Neural progenitor cell (in vitro differentiated cells): ENCODE results near the gene CRYBG3. TPM values are rescaled to one million over a fixed set of nuclear protein-coding genes. Genes with fewer than 3 reads are reported as not detected.

ENCODE experiments used
- DNase-seq: peaks from one replicate; pipeline ENCODE4 v3.0.0-alpha.2; 2016; ENCODE audit warnings: low spot score
- H2AFZ ChIP-seq: fragments of 200-600 bp; sonication (generic); replicated peaks from 2 replicates; pipeline ENCODE4 v1.6.1; 2016; ENCODE audit warnings: antibody characterized with exemption
- H3F3A ChIP-seq: fragments of 200-600 bp; sonication (generic); 2 replicates; pipeline ENCODE4 v1.6.1; 2016; ENCODE audit warnings: antibody characterized with exemption, low read depth
- H3K27ac ChIP-seq: fragments of 200-600 bp; sonication (generic); 2 replicates; pipeline ENCODE4 v1.5.1; 2016; ENCODE audit warnings: mild to moderate bottlenecking
- H3K27me3 ChIP-seq: fragments of 200-600 bp; sonication (generic); 2 replicates; pipeline ENCODE4 v1.6.1; 2016; ENCODE audit warnings: mild to moderate bottlenecking, moderate library complexity
- H3K36me3 ChIP-seq: fragments of 200-600 bp; sonication (generic); 2 replicates; pipeline ENCODE4 v1.5.1; 2016
- H3K4me1 ChIP-seq: fragments of 200-600 bp; sonication (generic); 2 replicates; pipeline ENCODE4 v1.6.1; 2016; ENCODE audit warnings: mixed run types
- H3K4me2 ChIP-seq: fragments of 200-600 bp; sonication (generic); 2 replicates; pipeline ENCODE4 v1.6.1; 2016
- H3K4me3 ChIP-seq: fragments of 200-600 bp; sonication (generic); 2 replicates; pipeline ENCODE4 v1.5.1; 2016
- H3K79me2 ChIP-seq: fragments of 200-600 bp; sonication (generic); 2 replicates; pipeline ENCODE4 v1.6.1; 2016; ENCODE audit warnings: low read depth
- H3K9ac ChIP-seq: fragments of 200-600 bp; sonication (generic); 2 replicates; pipeline ENCODE4 v1.6.1; 2016
- H3K9me3 ChIP-seq: fragments of 200-600 bp; sonication (generic); 2 replicates; pipeline ENCODE4 v1.5.1; 2016; ENCODE audit warnings: low read depth
- H4K20me1 ChIP-seq: fragments of 200-600 bp; sonication (generic); 2 replicates; pipeline ENCODE4 v1.6.1; 2016; ENCODE audit warnings: low read depth
- H3K27ac Mint-ChIP-seq: 3 replicates; pipeline ENCODE4 v1.8.0; 2021; ENCODE audit warnings: mixed read lengths
- H3K27me3 Mint-ChIP-seq: 2 replicates; pipeline ENCODE4 v1.8.0; 2022; ENCODE audit warnings: low read depth, mild to moderate bottlenecking, inconsistent platforms, moderate library complexity, mixed read lengths; ENCODE audit not compliant: insufficient read depth
- H3K36me3 Mint-ChIP-seq: 3 replicates; pipeline ENCODE4 v1.8.0; 2021; ENCODE audit warnings: mixed read lengths
- H3K4me1 Mint-ChIP-seq: 3 replicates; pipeline ENCODE4 v1.8.0; 2021; ENCODE audit warnings: mixed read lengths
- H3K4me3 Mint-ChIP-seq: 3 replicates; pipeline ENCODE4 v1.8.0; 2021; ENCODE audit warnings: mild to moderate bottlenecking, moderate library complexity, mixed read lengths
- H3K9me3 Mint-ChIP-seq: 3 replicates; pipeline ENCODE4 v1.8.0; 2020; ENCODE audit warnings: mixed read lengths
- EZH2 ChIP-seq: fragments of 200-600 bp; sonication (generic); IDR thresholded peaks from 2 replicates; pipeline ENCODE4 v1.6.1; 2017; ENCODE audit warnings: antibody characterized with exemption, mild to moderate bottlenecking, moderate library complexity
- EZH2phosphoT487 ChIP-seq: fragments of 200-600 bp; sonication (generic); IDR thresholded peaks from 2 replicates; pipeline ENCODE4 v1.6.1; 2017; ENCODE audit warnings: antibody characterized with exemption
- total RNA-seq: library from RNA; depleted of rRNA; stranded (reverse); fragments of >200 nt; gene quantifications from 2 replicates; pipeline ENCODE4 v1.2.3, GENCODE V29; 2015; ENCODE audit warnings: low replicate concordance
- TF ChIP-seq, protein P1 (sequence below): fragments of 200-600 bp; sonication (generic); IDR thresholded peaks from 2 replicates; pipeline ENCODE4 v1.5.1; 2017; ENCODE audit warnings: antibody characterized with exemption, mild to moderate bottlenecking

CRYBG3 gene
- total RNA-seq, 1 donor from 2014 or later: 12.3 TPM

DNA sequence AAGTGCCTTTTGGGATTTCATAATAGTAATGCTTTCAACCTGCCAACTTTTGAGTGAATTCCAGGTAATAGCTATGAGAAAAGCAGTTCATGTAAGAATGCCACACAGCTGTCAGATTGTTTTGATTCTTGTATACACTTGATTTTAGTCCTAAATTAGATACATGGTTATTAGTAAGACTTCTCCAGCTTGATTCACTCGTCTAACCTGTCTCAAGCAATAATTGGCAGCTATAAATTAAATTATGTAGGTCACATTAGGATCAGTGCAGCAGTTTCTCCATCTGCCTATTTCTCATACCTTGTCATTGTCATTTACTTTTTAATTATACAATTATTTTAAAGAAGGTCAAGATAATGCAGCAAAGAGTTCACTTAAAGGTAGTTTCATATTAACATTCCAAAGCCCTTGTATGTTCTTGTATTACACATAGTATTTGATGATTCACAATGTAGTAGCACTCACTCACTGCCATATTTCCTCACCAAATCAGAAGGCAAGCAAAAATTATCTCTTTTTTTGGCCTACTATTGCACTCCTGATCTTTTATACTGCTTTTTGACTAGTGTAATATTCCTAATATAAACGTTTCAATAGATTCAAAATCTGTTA is 10.9 kb upstream of the CRYBG3 start:
- no peaks in the 10 kb centered on the region for H3K79me2 ChIP-seq
- no peak overlapping the region for H3K27ac ChIP-seq
- H3K4me1 ChIP-seq: no peaks in the 10 kb centered on the region
- Mint-ChIP-seq H3K27ac (no peak overlapping the region), H3K4me1 (no peaks in the 10 kb centered on the region), H3K27me3 (no peaks in the 10 kb centered on the region), H3K9me3 (no peaks in the 10 kb centered on the region), H3K4me3 (no peak overlapping the region), H3K36me3 (no peaks in the 10 kb centered on the region)
- no peak overlapping the region for H2AFZ ChIP-seq
- H3F3A ChIP-seq: no peaks in the 10 kb centered on the region
- no peaks in the 10 kb centered on the region for H3K36me3 ChIP-seq
- no peak overlapping the region for H3K4me3 ChIP-seq
- no peaks in the 10 kb centered on the region for H3K9me3 ChIP-seq
- no peak overlapping the region for H3K4me2 ChIP-seq
- H3K27me3 ChIP-seq: no peaks in the 10 kb centered on the region
- TF ChIP-seq EZH2phosphoT487 (no peak), EZH2 (no peak)
- TF ChIP-seq, protein P1, sequence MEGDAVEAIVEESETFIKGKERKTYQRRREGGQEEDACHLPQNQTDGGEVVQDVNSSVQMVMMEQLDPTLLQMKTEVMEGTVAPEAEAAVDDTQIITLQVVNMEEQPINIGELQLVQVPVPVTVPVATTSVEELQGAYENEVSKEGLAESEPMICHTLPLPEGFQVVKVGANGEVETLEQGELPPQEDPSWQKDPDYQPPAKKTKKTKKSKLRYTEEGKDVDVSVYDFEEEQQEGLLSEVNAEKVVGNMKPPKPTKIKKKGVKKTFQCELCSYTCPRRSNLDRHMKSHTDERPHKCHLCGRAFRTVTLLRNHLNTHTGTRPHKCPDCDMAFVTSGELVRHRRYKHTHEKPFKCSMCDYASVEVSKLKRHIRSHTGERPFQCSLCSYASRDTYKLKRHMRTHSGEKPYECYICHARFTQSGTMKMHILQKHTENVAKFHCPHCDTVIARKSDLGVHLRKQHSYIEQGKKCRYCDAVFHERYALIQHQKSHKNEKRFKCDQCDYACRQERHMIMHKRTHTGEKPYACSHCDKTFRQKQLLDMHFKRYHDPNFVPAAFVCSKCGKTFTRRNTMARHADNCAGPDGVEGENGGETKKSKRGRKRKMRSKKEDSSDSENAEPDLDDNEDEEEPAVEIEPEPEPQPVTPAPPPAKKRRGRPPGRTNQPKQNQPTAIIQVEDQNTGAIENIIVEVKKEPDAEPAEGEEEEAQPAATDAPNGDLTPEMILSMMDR: no peak
- H4K20me1 ChIP-seq: no peaks in the 10 kb centered on the region
- DNase-seq: no peak
- no peak overlapping the region for H3K9ac ChIP-seq

DNA sequence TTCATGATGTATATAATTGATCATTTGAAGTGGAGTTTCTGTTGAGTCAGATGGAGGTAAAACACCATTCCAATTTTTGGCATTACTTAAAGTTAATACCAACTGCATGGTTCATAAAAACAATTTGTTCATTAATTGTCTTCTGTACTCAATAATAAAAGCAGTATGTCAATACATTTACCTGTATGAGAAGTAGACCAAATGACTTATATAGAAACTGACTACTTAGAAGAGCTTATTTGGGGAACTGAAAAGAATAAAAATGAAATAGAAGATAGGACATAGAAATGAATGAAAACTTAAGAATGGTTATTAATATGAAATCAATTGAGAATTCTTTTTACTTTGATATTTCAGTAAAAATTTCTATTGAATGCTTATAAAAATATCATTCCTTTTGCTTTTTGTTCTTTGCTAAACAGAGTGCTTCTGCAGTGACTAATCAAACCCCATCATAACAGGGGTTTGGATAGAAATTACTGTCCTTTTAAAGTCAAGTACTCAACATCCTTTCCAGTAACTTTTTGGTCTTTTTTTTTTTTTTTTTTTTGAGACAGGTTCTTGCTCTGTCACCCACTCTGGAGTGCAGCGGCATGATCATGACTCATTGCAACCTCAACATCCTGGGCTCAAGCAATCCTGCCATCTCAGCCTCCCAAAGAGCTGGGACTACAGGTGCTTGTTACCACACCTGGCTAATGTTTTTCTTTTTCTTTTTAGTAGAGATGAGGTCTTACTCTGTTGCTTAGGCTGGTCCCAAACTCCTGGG is 6.5 kb upstream of the CRYBG3 start:
- peaks cover 2% of the 10 kb centered on the region for H3K4me1 Mint-ChIP-seq
- no peak overlapping the region for H3K9ac ChIP-seq
- no peaks in the 10 kb centered on the region for H4K20me1 ChIP-seq
- H3K27me3 ChIP-seq: peaks cover 11% of the 10 kb centered on the region
- H3F3A ChIP-seq: no peaks in the 10 kb centered on the region
- no peaks in the 10 kb centered on the region for H3K27me3 Mint-ChIP-seq
- no peak overlapping the region for H3K27ac Mint-ChIP-seq
- H3K36me3 Mint-ChIP-seq: no peaks in the 10 kb centered on the region
- H2AFZ ChIP-seq: no peak overlapping the region
- H3K4me3 Mint-ChIP-seq: no peak overlapping the region
- no peak for DNase-seq
- H3K9me3 ChIP-seq: no peaks in the 10 kb centered on the region
- H3K9me3 Mint-ChIP-seq: no peaks in the 10 kb centered on the region
- H3K79me2 ChIP-seq: no peaks in the 10 kb centered on the region
- no peaks in the 10 kb centered on the region for H3K36me3 ChIP-seq
- H3K4me2 ChIP-seq: no peak overlapping the region
- H3K4me1 ChIP-seq: no peaks in the 10 kb centered on the region
- H3K27ac ChIP-seq: no peak overlapping the region
- TF ChIP-seq EZH2: no peak
- TF ChIP-seq, protein P1: no peak
- TF ChIP-seq EZH2phosphoT487: no peak
- no peak overlapping the region for H3K4me3 ChIP-seq

DNA sequence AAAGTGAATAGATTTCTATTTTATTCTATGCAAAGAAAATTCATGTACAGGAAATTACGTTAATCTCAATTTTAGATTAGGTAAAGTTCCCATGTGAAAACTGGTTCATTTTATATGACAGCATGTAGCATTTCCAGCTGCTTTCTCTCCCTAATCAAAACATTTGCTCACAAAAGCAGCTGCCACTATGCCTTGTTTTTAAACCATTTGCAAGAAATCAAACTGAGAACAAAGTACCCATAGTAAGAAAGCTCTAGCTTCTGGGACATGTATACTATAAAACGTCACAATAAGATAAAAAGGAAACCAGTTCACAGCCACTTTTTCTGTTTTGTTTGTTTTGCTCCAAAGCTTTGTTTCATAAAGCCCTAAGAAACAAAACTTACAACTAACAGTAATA is 5.0 kb upstream of the CRYBG3 start:
- no peak for DNase-seq
- H3K27ac ChIP-seq: no peak overlapping the region
- peaks cover 5% of the 10 kb centered on the region for H3K4me1 Mint-ChIP-seq
- H3K9me3 Mint-ChIP-seq: no peaks in the 10 kb centered on the region
- H3K27ac Mint-ChIP-seq: no peak overlapping the region
- H2AFZ ChIP-seq: no peak overlapping the region
- H3K79me2 ChIP-seq: no peaks in the 10 kb centered on the region
- H3K4me3 ChIP-seq: no peak overlapping the region
- TF ChIP-seq EZH2phosphoT487 (no peak), EZH2 (no peak)
- TF ChIP-seq, protein P1: no peak
- peaks cover 3% of the 10 kb centered on the region for H3K27me3 Mint-ChIP-seq
- H3K27me3 ChIP-seq: peaks cover 23% of the 10 kb centered on the region
- no peaks in the 10 kb centered on the region for H3K36me3 ChIP-seq
- no peak overlapping the region for H3K4me3 Mint-ChIP-seq
- H3K9me3 ChIP-seq: no peaks in the 10 kb centered on the region
- H4K20me1 ChIP-seq: no peaks in the 10 kb centered on the region
- no peaks in the 10 kb centered on the region for H3K36me3 Mint-ChIP-seq
- no peak overlapping the region for H3K4me2 ChIP-seq
- no peak overlapping the region for H3K9ac ChIP-seq
- H3F3A ChIP-seq: peaks cover 6% of the 10 kb centered on the region
- no peaks in the 10 kb centered on the region for H3K4me1 ChIP-seq
